CD8-positive, alpha-beta memory T cell (primary cell): Measurements from ENCODE around the gene UNK. TPM values are rescaled to one million over a fixed set of nuclear protein-coding genes. Genes with fewer than 3 reads are reported as not detected.
"Not testable (repeated sequence)": the region's sequence is repeated elsewhere in the genome, so short reads cannot be mapped to it uniquely, and the experiment has no call there.

Source experiments
- CTCF ChIA-PET: fragments of 350-600 bp; sonication (Branson Sonifier 250); formaldehyde crosslinking; loops from one replicate; lab custom pipeline; 2021; ENCODE audit warnings: antibody characterized with exemption; lab: Charles Lee
- POLR2A ChIA-PET: fragments of 350-600 bp; sonication (Branson Sonifier 250); formaldehyde crosslinking; loops from one replicate; lab custom pipeline; 2021; ENCODE audit warnings: antibody characterized with exemption; lab: Charles Lee
- DNase-seq, 5 donors: peaks; one replicate each; pipeline versions ENCODE4 v3.0.0 to v3.0.0-alpha.2; 2020 to 2022; ENCODE audit warnings: mixed read lengths in 1 of 5
- H3K27ac ChIP-seq: one replicate; pipeline ENCODE4 v1.7.0; 2013; ENCODE audit warnings: low read depth, mild to moderate bottlenecking, low read length, moderate library complexity
- H3K27me3 ChIP-seq: 2 replicates; pipeline ENCODE4 v1.7.0; 2013; ENCODE audit warnings: low read length, mild to moderate bottlenecking; ENCODE audit not compliant: insufficient read depth, poor library complexity, severe bottlenecking
- H3K36me3 ChIP-seq: 2 replicates; pipeline ENCODE4 v1.7.0; 2013; ENCODE audit warnings: mild to moderate bottlenecking, low read length, moderate library complexity; ENCODE audit not compliant: insufficient read depth
- H3K4me1 ChIP-seq: 2 replicates; pipeline ENCODE4 v1.7.0; 2013; ENCODE audit warnings: mild to moderate bottlenecking, low read length, moderate library complexity; ENCODE audit not compliant: insufficient read depth
- H3K4me3 ChIP-seq: 2 replicates; pipeline ENCODE4 v1.7.0; 2013; ENCODE audit warnings: mild to moderate bottlenecking, low read length
- H3K9me3 ChIP-seq: 2 replicates; pipeline ENCODE4 v1.7.0; 2013; ENCODE audit warnings: mild to moderate bottlenecking, low read length
- H3K27ac Mint-ChIP-seq, 8 donors: one replicate each; pipeline ENCODE4 v1.8.0; 2020 to 2021; ENCODE audit warnings: mixed read lengths in 8 of 8, mild to moderate bottlenecking in 6 of 8, inconsistent platforms in 3 of 8, moderate library complexity in 3 of 8
- H3K27me3 Mint-ChIP-seq, 2 donors: one replicate each; pipeline ENCODE4 v1.8.0; 2020 to 2021; ENCODE audit warnings: mixed read lengths in 2 of 2, mild to moderate bottlenecking in 1 of 2, moderate library complexity in 1 of 2
- H3K36me3 Mint-ChIP-seq, 3 donors: one replicate each; pipeline ENCODE4 v1.8.0; 2020 to 2021; ENCODE audit warnings: mixed read lengths in 3 of 3, inconsistent platforms in 1 of 3, mild to moderate bottlenecking in 1 of 3
- H3K4me1 Mint-ChIP-seq, 3 donors: one replicate each; pipeline ENCODE4 v1.8.0; 2020 to 2021; ENCODE audit warnings: mixed read lengths in 3 of 3, inconsistent platforms in 1 of 3, mild to moderate bottlenecking in 1 of 3
- H3K4me3 Mint-ChIP-seq, 7 donors: one replicate each; pipeline ENCODE4 v1.8.0; 2020 to 2021; ENCODE audit warnings: mixed read lengths in 7 of 7, mild to moderate bottlenecking in 6 of 7, moderate library complexity in 4 of 7, inconsistent platforms in 2 of 7
- H3K9me3 Mint-ChIP-seq, 5 donors: one replicate each; pipeline ENCODE4 v1.8.0; 2020 to 2022; ENCODE audit warnings: mixed read lengths in 5 of 5, mild to moderate bottlenecking in 3 of 5, moderate library complexity in 2 of 5, inconsistent platforms in 1 of 5
- polyA plus RNA-seq: library from polyadenylated mRNA; unstranded; fragments of 300-500 nt; fragmentation: Illumina TruSeq; gene quantifications from one replicate; pipeline ENCODE4 v1.2.3, GENCODE V29; 2021
- total RNA-seq, 2 experiments: library from RNA; stranded (reverse); gene quantifications; one replicate each; pipeline ENCODE4 v1.2.3, GENCODE V29; 2021

The UNK gene
- total and polyA plus RNA-seq, 3 experiments from 2014 or later = 24.4 to 32.8 (median 29.3) TPM

DNA sequence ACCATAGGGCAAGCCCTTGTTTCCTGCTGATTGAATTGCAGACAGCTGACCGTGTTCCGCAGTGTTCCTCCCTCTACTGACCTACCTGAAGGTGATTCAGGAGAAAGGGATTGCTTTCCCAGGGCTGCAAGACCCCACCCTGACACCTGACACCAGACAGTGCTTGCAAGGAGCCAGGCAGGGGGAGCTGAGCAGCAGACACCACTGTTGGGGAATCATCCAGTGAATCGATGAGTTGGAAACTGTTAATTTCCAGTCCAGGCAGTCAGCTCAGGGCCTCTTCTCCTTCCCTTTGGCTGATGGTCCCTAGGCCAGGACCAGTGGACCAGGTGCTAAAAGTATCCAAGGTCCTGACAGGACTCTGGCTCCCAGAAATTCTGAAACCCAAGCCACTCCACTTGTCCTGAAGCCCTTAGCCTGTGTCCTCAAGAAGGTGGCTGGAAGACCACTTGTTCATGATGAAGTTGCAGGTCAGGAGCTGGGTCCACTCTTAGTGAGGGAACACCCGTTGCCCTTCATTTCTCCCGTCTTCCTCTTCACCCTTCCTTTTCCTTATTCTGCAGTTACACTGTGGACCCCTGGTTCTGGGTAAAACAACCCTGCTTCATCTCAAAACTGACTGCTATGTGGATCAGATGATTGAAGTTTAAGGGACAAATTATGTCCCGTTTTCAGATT, 9.5 kb upstream of the UNK start:
- Histone ChIP-seq H3K27me3 (no peaks in the 10 kb centered on the region), H3K4me1 (peaks cover 20% of the 10 kb centered on the region), H3K4me3 (no peak overlapping the region), H3K9me3 (no peaks in the 10 kb centered on the region), H3K27ac (no peak overlapping the region), H3K36me3 (peaks cover 21% of the 10 kb centered on the region)
- peaks cover 0 to 2% (median 0%) of the 10 kb centered on the region in 5 donors for H3K9me3 Mint-ChIP-seq
- peaks cover 39 to 45% (median 41%) of the 10 kb centered on the region in 3 donors for H3K4me1 Mint-ChIP-seq
- H3K27me3 Mint-ChIP-seq = peaks cover 0 to 14% of the 10 kb centered on the region in 2 donors
- POLR2A ChIA-PET = interaction anchor here (0.8 to 5.9 kb wide), 6 partner anchors 8 to 74 kb away, joined by 3 to 79 read pairs (median 4); partner anchors contain the start of genes GALK1 and UNK
- CTCF ChIA-PET = interaction anchor here (1.2 to 4.8 kb wide), 6 partner anchors 10 to 70 kb away, joined by 3 to 47 read pairs (median 7); partner anchors contain the start of gene GALK1
- peaks cover 19 to 38% (median 20%) of the 10 kb centered on the region in 3 donors for H3K36me3 Mint-ChIP-seq
- peak overlapping the region in 2 of 7 donors; percentile 93 to 99 for H3K4me3 Mint-ChIP-seq
- no peak for DNase-seq
- H3K27ac Mint-ChIP-seq = peak overlapping the region in 6 of 8 donors; percentile 33 to 85 (median 76)

DNA sequence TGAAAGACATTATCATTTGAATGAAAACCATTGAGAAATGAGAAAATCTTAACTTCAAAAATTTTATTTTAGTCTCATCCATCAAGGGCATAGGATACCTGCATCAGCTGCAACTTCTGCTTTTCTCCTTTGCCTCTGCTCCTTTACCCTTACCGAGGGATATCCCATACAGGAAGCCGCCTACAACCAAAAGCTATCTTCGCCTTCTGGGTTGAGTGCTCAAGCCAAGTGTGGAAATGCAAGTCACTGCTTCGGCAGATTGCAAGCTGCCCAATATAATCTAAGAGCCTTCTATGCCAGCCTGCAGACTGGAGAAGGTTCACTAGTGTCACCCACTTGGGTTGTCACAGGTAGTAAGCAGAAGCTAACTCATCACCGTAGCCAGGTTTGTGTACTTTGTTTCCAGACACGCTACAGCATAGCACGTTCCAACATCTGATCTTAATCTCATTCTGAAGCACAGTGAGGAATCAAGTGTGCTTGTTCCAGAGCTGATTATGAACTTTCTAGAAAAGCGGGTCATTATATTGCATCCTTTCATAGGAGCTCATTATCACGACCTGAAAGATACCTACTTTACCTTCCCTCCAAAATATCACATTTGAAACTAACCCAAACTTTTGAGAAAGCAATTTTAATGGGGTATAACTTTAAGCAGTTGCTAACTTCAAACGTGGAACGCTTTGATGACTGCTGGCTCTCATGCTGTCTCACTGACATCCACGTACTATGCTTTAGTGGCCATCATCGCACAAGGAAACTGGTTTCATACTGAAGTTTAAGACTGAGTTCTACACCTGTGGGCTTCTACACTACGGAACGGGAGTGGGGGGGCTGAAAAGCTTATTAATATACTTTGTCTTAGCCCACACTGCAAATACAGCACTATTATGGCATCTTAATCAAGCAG, 8.0 kb upstream of the UNK start:
- peaks cover 21% of the 10 kb centered on the region for H3K36me3 ChIP-seq
- H3K27me3 Mint-ChIP-seq = peaks cover 0 to 14% of the 10 kb centered on the region in 2 donors
- peaks cover 20% of the 10 kb centered on the region for H3K4me1 ChIP-seq
- H3K36me3 Mint-ChIP-seq = peaks cover 19 to 38% (median 20%) of the 10 kb centered on the region in 3 donors
- peak overlapping the region; percentile 0 for H3K27ac ChIP-seq
- no peaks in the 10 kb centered on the region for H3K9me3 ChIP-seq
- ChIA-PET CTCF (interaction anchor here (0.9 to 4.8 kb wide), 7 partner anchors 9 to 79 kb away, joined by 3 to 47 read pairs (median 4); partner anchors contain the start of genes GALK1 and WBP2), POLR2A (interaction anchor here (0.6 to 5.9 kb wide), 14 partner anchors 9 to 748 kb away, joined by 3 to 79 read pairs (median 4); partner anchors contain the start of genes GALK1, TRIM65, UNK and WBP2)
- peaks cover 40 to 50% (median 42%) of the 10 kb centered on the region in 3 donors for H3K4me1 Mint-ChIP-seq
- DNase-seq = peak in 2 of 5 donors; percentile 13 to 27
- peaks cover 0 to 2% (median 0%) of the 10 kb centered on the region in 5 donors for H3K9me3 Mint-ChIP-seq
- H3K4me3 ChIP-seq = peak overlapping the region; percentile 86
- peak overlapping the region; percentile 93 to 100 (median 98) for H3K4me3 Mint-ChIP-seq
- peak overlapping the region; percentile 34 to 91 (median 81) for H3K27ac Mint-ChIP-seq
- no peaks in the 10 kb centered on the region for H3K27me3 ChIP-seq

DNA sequence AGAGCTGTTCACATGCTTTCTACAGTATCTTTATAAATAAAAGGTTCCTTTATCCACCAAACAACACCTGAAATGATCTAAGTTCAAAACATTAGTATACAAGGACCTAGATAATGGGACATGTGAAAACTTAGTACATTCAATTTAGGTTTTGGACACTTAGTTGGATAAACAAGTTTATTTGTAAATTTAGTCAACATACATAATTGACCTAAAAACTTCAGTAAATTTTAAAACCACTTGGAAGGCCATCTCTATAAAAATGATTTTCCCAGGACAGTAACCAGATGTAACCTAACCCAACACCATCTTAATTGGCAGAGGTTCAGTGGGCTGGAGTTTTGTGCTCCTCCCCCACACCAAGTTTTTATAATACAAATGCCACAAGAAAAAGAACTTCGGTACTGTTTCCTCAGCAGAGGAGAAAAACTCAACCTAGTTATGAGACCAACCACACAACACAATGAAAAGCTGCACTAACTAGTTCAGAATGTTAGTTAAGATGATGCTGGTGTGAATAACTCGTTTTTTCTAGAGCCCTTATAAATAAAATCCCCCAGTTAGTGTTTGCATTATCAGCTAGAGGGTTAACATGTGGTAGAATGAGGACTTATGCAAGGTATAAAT, 7.2 kb upstream of the UNK start:
- Mint-ChIP-seq H3K27ac (peak overlapping the region; percentile 34 to 91 (median 81)), H3K4me3 (peak overlapping the region; percentile 93 to 100 (median 98)), H3K4me1 (peaks cover 40 to 53% (median 42%) of the 10 kb centered on the region in 3 donors), H3K9me3 (peaks cover 0 to 2% (median 0%) of the 10 kb centered on the region in 5 donors), H3K27me3 (peaks cover 0 to 14% of the 10 kb centered on the region in 2 donors), H3K36me3 (peaks cover 19 to 38% (median 20%) of the 10 kb centered on the region in 3 donors)
- H3K27ac ChIP-seq = peak overlapping the region; percentile 97
- H3K4me3 ChIP-seq = peak overlapping the region; percentile 86
- CTCF ChIA-PET = interaction anchor here (0.9 to 4.8 kb wide), 7 partner anchors 9 to 78 kb away, joined by 3 to 47 read pairs (median 4); partner anchors contain the start of genes GALK1 and WBP2
- no peaks in the 10 kb centered on the region for H3K9me3 ChIP-seq
- peaks cover 22% of the 10 kb centered on the region for H3K4me1 ChIP-seq
- no peaks in the 10 kb centered on the region for H3K27me3 ChIP-seq
- H3K36me3 ChIP-seq = peaks cover 21% of the 10 kb centered on the region
- DNase-seq = peak in 1 of 5 donors; percentile 8
- POLR2A ChIA-PET = interaction anchor here (0.6 to 5.9 kb wide), 14 partner anchors 8 to 749 kb away, joined by 3 to 79 read pairs (median 4); partner anchors contain the start of genes GALK1, UNK and WBP2

DNA sequence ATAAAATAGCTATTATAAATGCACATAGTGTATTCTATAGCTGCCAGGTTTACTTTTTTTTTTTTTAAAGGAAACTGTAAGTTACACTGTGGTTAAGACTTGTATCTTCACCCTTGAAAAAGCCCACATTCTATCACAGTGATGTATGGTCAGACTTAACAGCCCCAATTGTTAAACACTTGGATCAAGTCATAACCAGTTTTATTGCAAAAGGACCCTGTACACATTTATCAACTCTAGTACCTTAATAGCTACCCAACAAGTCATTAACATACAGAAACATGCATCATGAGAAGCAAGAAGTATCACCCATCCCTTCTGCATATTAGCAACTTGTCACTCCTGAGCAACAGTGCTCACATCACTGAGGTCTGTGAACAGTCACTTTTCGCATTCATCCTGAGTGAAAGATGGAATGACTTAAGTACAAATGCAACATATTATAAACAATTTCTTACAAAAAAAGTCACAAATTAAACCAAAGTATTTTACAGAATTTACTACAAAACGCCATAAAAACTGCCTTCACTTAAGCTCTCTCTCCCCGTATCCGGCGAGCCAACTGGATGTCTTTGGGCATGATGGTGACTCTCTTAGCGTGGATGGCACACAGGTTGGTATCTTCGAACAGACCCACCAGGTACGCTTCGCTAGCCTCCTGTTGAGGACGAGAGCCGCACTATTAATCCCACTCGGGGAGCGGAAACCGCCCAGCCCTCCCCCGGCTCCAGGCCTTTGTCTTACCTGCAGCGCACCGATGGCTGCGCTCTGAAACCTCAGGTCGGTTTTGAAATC, 6.3 kb upstream of the UNK start:
- peak overlapping the region; percentile 93 to 100 (median 98) for H3K4me3 Mint-ChIP-seq

DNA sequence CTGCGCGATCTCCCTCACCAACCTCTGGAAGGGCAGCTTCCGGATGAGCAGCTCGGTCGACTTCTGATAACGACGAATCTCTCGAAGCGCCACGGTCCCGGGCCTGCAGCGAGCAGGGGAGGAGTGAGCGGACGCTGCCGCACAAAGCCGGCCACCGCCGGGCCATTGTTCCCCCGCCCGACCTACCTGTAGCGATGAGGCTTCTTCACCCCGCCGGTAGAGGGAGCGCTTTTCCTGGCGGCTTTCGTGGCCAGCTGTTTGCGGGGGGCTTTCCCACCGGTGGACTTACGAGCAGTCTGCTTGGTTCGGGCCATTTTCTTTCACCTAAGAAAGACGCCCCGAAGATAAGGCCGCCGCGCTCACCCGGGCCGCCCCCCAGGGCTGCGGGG, 5.8 kb upstream of the UNK start:
- H3K27me3 ChIP-seq = no peaks in the 10 kb centered on the region
- H3K4me1 ChIP-seq = peaks cover 35% of the 10 kb centered on the region
- H3K9me3 ChIP-seq = no peaks in the 10 kb centered on the region
- POLR2A ChIA-PET = interaction anchor here (0.8 to 5.9 kb wide), 6 partner anchors 11 to 97 kb away, joined by 3 to 79 read pairs (median 6); partner anchors contain the start of genes GALK1 and WBP2
- Mint-ChIP-seq H3K36me3 (peaks cover 19 to 40% (median 20%) of the 10 kb centered on the region in 3 donors), H3K4me1 (peaks cover 48 to 65% (median 54%) of the 10 kb centered on the region in 3 donors), H3K27me3 (peaks cover 0 to 16% of the 10 kb centered on the region in 2 donors), H3K27ac (peak overlapping the region; percentile 81 to 100 (median 91)), H3K9me3 (peaks cover 0 to 2% (median 0%) of the 10 kb centered on the region in 5 donors), H3K4me3 (peak overlapping the region; percentile 93 to 100 (median 98))
- H3K4me3 ChIP-seq = peak overlapping the region; percentile 86
- H3K27ac ChIP-seq = peak overlapping the region; percentile 97
- H3K36me3 ChIP-seq = peaks cover 21% of the 10 kb centered on the region
- peak in 3 of 5 donors; percentile 60 to 76 (median 65) for DNase-seq
- CTCF ChIA-PET = interaction anchor here (0.8 to 4.8 kb wide), 6 partner anchors 14 to 77 kb away, joined by 3 to 47 read pairs (median 4); partner anchors contain the start of genes GALK1 and WBP2

More for the DNA sequence above, 6.3 kb upstream of the UNK start:
- CTCF ChIA-PET = interaction anchor here (0.8 to 4.8 kb wide), 7 partner anchors 8 to 77 kb away, joined by 3 to 47 read pairs (median 4); partner anchors contain the start of genes GALK1 and WBP2
- H3K4me1 Mint-ChIP-seq = peaks cover 44 to 59% (median 48%) of the 10 kb centered on the region in 3 donors
- H3K27ac ChIP-seq = peak overlapping the region; percentile 97
- not testable (repeated sequence) for DNase-seq, H3K27me3 ChIP-seq, H3K9me3 Mint-ChIP-seq, H3K9me3 ChIP-seq
- POLR2A ChIA-PET = interaction anchor here (0.7 to 5.9 kb wide), 10 partner anchors 9 to 98 kb away, joined by 3 to 79 read pairs (median 6); partner anchors contain the start of genes GALK1 and WBP2
- peaks cover 19 to 40% (median 20%) of the 10 kb centered on the region in 3 donors for H3K36me3 Mint-ChIP-seq
- peaks cover 21% of the 10 kb centered on the region for H3K36me3 ChIP-seq
- peak overlapping the region; percentile 86 for H3K4me3 ChIP-seq
- peak overlapping the region; percentile 81 to 100 (median 91) for H3K27ac Mint-ChIP-seq
- peaks cover 30% of the 10 kb centered on the region for H3K4me1 ChIP-seq
- peaks cover 0 to 16% of the 10 kb centered on the region in 2 donors for H3K27me3 Mint-ChIP-seq

DNA sequence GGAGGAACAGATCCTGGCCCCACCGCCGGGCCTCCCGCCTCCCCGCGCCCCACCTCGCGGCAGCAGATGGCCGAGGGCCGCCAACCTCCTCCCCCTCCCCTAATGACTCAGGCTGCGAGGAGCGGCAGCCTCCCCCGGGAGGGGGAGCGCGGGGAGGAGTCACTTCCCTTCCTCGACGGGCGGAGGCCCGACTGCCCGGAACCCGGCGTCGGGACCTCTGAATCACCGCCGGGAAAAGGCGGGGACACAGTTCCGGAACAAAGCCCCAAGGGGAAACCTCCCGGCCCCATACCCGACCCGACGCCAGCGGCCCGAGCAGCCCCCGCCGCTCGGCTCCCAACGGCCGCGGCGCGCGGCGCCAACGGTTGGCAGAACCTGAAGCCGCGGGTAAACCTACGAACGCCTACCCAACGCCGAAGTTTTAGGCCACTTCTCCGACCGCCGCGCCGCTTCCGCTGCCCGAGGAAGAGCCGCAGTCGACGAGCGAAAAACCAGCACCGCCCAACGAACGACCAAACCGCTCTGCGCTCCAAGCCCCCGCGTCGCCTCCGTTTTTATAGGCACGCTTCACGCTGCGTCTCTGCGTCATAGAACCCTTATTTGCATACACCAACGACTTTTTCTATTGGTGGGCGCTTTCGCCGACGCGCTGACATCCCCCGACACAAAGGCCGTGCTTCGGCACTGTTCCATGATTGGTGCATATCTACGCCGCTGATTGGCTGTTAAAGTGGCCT, 5.2 kb upstream of the UNK start:
- ChIA-PET CTCF (interaction anchor here (0.9 to 4.8 kb wide), 8 partner anchors 15 to 76 kb away, joined by 3 to 47 read pairs (median 4); partner anchors contain the start of genes GALK1 and WBP2), POLR2A (interaction anchor here (0.6 to 5.9 kb wide), 19 partner anchors 10 to 665 kb away, joined by 3 to 79 read pairs (median 4); partner anchors contain the start of genes GALK1, RECQL5, TMEM94 and TRIM47)
- Mint-ChIP-seq H3K4me3 (peak overlapping the region; percentile 93 to 100 (median 98)), H3K27ac (peak overlapping the region; percentile 93 to 100 (median 98)), H3K27me3 (peaks cover 0 to 16% of the 10 kb centered on the region in 2 donors), H3K36me3 (peaks cover 19 to 40% (median 20%) of the 10 kb centered on the region in 3 donors), H3K4me1 (peaks cover 51 to 69% (median 59%) of the 10 kb centered on the region in 3 donors), H3K9me3 (peaks cover 0 to 2% (median 0%) of the 10 kb centered on the region in 5 donors)
- H3K9me3 ChIP-seq = no peaks in the 10 kb centered on the region
- peak overlapping the region; percentile 86 for H3K4me3 ChIP-seq
- H3K27ac ChIP-seq = peak overlapping the region; percentile 97
- peaks cover 21% of the 10 kb centered on the region for H3K36me3 ChIP-seq
- DNase-seq = peak; percentile 84 to 98 (median 95)
- H3K27me3 ChIP-seq = no peaks in the 10 kb centered on the region
- peaks cover 40% of the 10 kb centered on the region for H3K4me1 ChIP-seq
